ENCODE results near the gene COG5. TPM values are rescaled to one million over a fixed set of nuclear protein-coding genes. Genes with fewer than 3 reads are reported as not detected.
A peak's percentile ranks its signal among the peaks of the same experiment; 100 is the strongest.

The COG5 gene
- total RNA-seq, 1 experiment from 2014 or later, result 29.1 TPM

- Histone ChIP-seq H3K36me3 (ENCODE audit: control insufficient read depth, insufficient read depth, low read length) (no peaks in the 10 kb centered on the region), H3K27ac (ENCODE audit: low read length) (no peak overlapping the region), H3K4me1 (ENCODE audit: control insufficient read depth, insufficient read depth, low read length) (no peaks in the 10 kb centered on the region), H3K9me3 (ENCODE audit: control insufficient read depth, insufficient read depth, low read depth, low read length) (no peaks in the 10 kb centered on the region), H3K27me3 (ENCODE audit: control insufficient read depth, insufficient read depth, low read length) (no peaks in the 10 kb centered on the region), H3K4me3 (ENCODE audit: low read depth in 2 of 2, low read length in 2 of 2) (no peak overlapping the region)
- BruUV-seq (replicated peaks), result no TSS peak
- in situ Hi-C loops (cut with HindIII; ENCODE audit: low pct_unique_long_range_greater_than_20kb, low sequenced_read_pairs) (no loop called here), intact Hi-C loops (cut with micrococcal nuclease; ENCODE audit: unreplicated experiment) (no loop called here)
- ChIA-PET CTCF (interaction anchor here (0.8 kb wide), 1 partner anchor 381 kb away, joined by 3 read pairs; no protein-coding TSS in a partner anchor), POLR2A (no interaction called here)
- TF ChIP-seq REST (IDR thresholded peaks at IDR 0.05; ENCODE audit: insufficient read depth in 1 of 2, low read depth in 2 of 2, low read length in 1 of 2), result no peak
- no peak for TF ChIP-seq SIN3A (IDR thresholded peaks at IDR 0.05; ENCODE audit: borderline replicate concordance, insufficient read depth, low read depth, low read length)
- no peak for TF ChIP-seq POLR2AphosphoS5 (IDR thresholded peaks at IDR 0.05; ENCODE audit: low read depth, low read length)
- TF ChIP-seq CTCF (IDR thresholded peaks at IDR 0.05), result no peak
- TF ChIP-seq TCF7L2 (IDR thresholded peaks at IDR 0.05; ENCODE audit: low read depth, low read length), result no peak
- peak; percentile 32 for DNase-seq (ENCODE audit: low read depth, low spot score)
- peak; percentile 71; the same call in 1 of the 2 replicates for ATAC-seq
Measured at GRCh38 chr7:107494315-107494751, 69.4 kb downstream of the COG5 start.

- TF ChIP-seq SIN3A (IDR thresholded peaks at IDR 0.05; ENCODE audit: borderline replicate concordance, insufficient read depth, low read depth, low read length), result no peak
- no peak for TF ChIP-seq REST (IDR thresholded peaks at IDR 0.05; ENCODE audit: insufficient read depth in 1 of 2, low read depth in 2 of 2, low read length in 1 of 2)
- TF ChIP-seq TCF7L2 (IDR thresholded peaks at IDR 0.05; ENCODE audit: low read depth, low read length), result no peak
- TF ChIP-seq POLR2AphosphoS5 (IDR thresholded peaks at IDR 0.05; ENCODE audit: low read depth, low read length), result no peak
- no peak for TF ChIP-seq CTCF (IDR thresholded peaks at IDR 0.05)
- no peak overlapping the region for H3K4me3 ChIP-seq (ENCODE audit: low read depth in 2 of 2, low read length in 2 of 2)
- in situ Hi-C loops (cut with HindIII; ENCODE audit: low pct_unique_long_range_greater_than_20kb, low sequenced_read_pairs), result no loop called here
- no peak overlapping the region for H3K27ac ChIP-seq (ENCODE audit: low read length)
- DNase-seq (ENCODE audit: low read depth, low spot score) (no peak), ATAC-seq (no peak)
- POLR2A ChIA-PET, result no interaction called here
- no TSS peak for BruUV-seq (replicated peaks)
- no peaks in the 10 kb centered on the region for H3K36me3 ChIP-seq (ENCODE audit: control insufficient read depth, insufficient read depth, low read length)
- H3K9me3 ChIP-seq (ENCODE audit: control insufficient read depth, insufficient read depth, low read depth, low read length), result no peaks in the 10 kb centered on the region
- no peaks in the 10 kb centered on the region for H3K4me1 ChIP-seq (ENCODE audit: control insufficient read depth, insufficient read depth, low read length)
- H3K27me3 ChIP-seq (ENCODE audit: control insufficient read depth, insufficient read depth, low read length), result no peaks in the 10 kb centered on the region
- CTCF ChIA-PET, result no interaction called here
- intact Hi-C loops (cut with micrococcal nuclease; ENCODE audit: unreplicated experiment), result no loop called here
Measured at GRCh38 chr7:107492875-107493274, 70.8 kb downstream of the COG5 start.
